Stomach smooth muscle (tissue), 2 donors: Measurements from ENCODE around the gene UVRAG.

ENCODE experiments used
- H3K27ac ChIP-seq: one replicate; pipeline ENCODE4 v1.7.0; 2013; ENCODE audit warnings: mild to moderate bottlenecking, low read length, inconsistent platforms
- H3K27me3 ChIP-seq, 2 donors: one replicate each; pipeline ENCODE4 v1.7.0; 2013; ENCODE audit warnings: low read length in 2 of 2; ENCODE audit not compliant: insufficient read depth in 2 of 2, control insufficient read depth in 1 of 2
- H3K36me3 ChIP-seq, 2 donors: one replicate each; pipeline ENCODE4 v1.7.0; 2013; ENCODE audit warnings: low read length in 2 of 2; ENCODE audit not compliant: control insufficient read depth in 2 of 2, insufficient read depth in 2 of 2
- H3K4me1 ChIP-seq: one replicate; pipeline ENCODE4 v1.7.0; 2013; ENCODE audit warnings: low read length; ENCODE audit not compliant: control insufficient read depth, insufficient read depth
- H3K4me3 ChIP-seq, 2 donors: one replicate each; pipeline ENCODE4 v1.7.0; 2013; ENCODE audit warnings: low read length in 2 of 2
- H3K9ac ChIP-seq, 2 donors: one replicate each; pipeline ENCODE4 v1.7.0; 2013; ENCODE audit warnings: low read length in 2 of 2, mild to moderate bottlenecking in 1 of 2
- H3K9me3 ChIP-seq, 2 donors: one replicate each; pipeline ENCODE4 v1.7.0; 2013; ENCODE audit warnings: low read length in 2 of 2; ENCODE audit not compliant: control insufficient read depth in 2 of 2
- donor health status: healthy.
- donor health status: Pancreatic carcinoma.

UVRAG gene

GRCh38 chr11:76158394-76159302, 343.6 kb downstream of the UVRAG start:
- Histone ChIP-seq H3K4me3 (no peak overlapping the region), H3K27ac (no peak overlapping the region), H3K27me3 (peaks cover 0 to 7% of the 10 kb centered on the region in 2 donors), H3K9ac (no peak overlapping the region), H3K36me3 (no peaks in the 10 kb centered on the region), H3K9me3 (no peaks in the 10 kb centered on the region), H3K4me1 (peaks cover 3% of the 10 kb centered on the region)

GRCh38 chr11:76159303-76159937, 344.4 kb downstream of the UVRAG start:
- no peak overlapping the region for H3K27ac ChIP-seq
- H3K4me3 ChIP-seq, result no peak overlapping the region
- H3K27me3 ChIP-seq, result peaks cover 0 to 7% of the 10 kb centered on the region in 2 donors
- H3K9me3 ChIP-seq, result no peaks in the 10 kb centered on the region
- no peak overlapping the region for H3K9ac ChIP-seq
- H3K4me1 ChIP-seq, result peaks cover 3% of the 10 kb centered on the region
- H3K36me3 ChIP-seq, result no peaks in the 10 kb centered on the region

- peaks cover 3% of the 10 kb centered on the region for H3K4me1 ChIP-seq
- no peak overlapping the region for H3K9ac ChIP-seq
- no peak overlapping the region for H3K27ac ChIP-seq
- H3K4me3 ChIP-seq, result no peak overlapping the region
- H3K27me3 ChIP-seq, result peaks cover 0 to 7% of the 10 kb centered on the region in 2 donors
- H3K9me3 ChIP-seq, result no peaks in the 10 kb centered on the region
- no peaks in the 10 kb centered on the region for H3K36me3 ChIP-seq
Observed at GRCh38 chr11:76159983-76160661, 345.1 kb downstream of the UVRAG start.

- no peak overlapping the region for H3K4me3 ChIP-seq
- H3K27me3 ChIP-seq, result peaks cover 0 to 7% of the 10 kb centered on the region in 2 donors
- no peaks in the 10 kb centered on the region for H3K36me3 ChIP-seq
- H3K27ac ChIP-seq, result no peak overlapping the region
- H3K4me1 ChIP-seq, result peaks cover 3% of the 10 kb centered on the region
- no peak overlapping the region for H3K9ac ChIP-seq
- H3K9me3 ChIP-seq, result no peaks in the 10 kb centered on the region
Observed at GRCh38 chr11:76160856-76161255, 345.8 kb downstream of the UVRAG start.

GRCh38 chr11:76161261-76161961, 346.4 kb downstream of the UVRAG start:
- H3K4me1 ChIP-seq, result peaks cover 3% of the 10 kb centered on the region
- no peak overlapping the region for H3K27ac ChIP-seq
- peak overlapping the region; percentile 29 to 43 for H3K4me3 ChIP-seq
- peaks cover 0 to 7% of the 10 kb centered on the region in 2 donors for H3K27me3 ChIP-seq
- no peaks in the 10 kb centered on the region for H3K36me3 ChIP-seq
- no peak overlapping the region for H3K9ac ChIP-seq
- no peaks in the 10 kb centered on the region for H3K9me3 ChIP-seq

- no peak overlapping the region for H3K27ac ChIP-seq
- no peaks in the 10 kb centered on the region for H3K36me3 ChIP-seq
- H3K9me3 ChIP-seq, result no peaks in the 10 kb centered on the region
- no peak overlapping the region for H3K9ac ChIP-seq
- H3K4me3 ChIP-seq, result no peak overlapping the region
- peaks cover 3% of the 10 kb centered on the region for H3K4me1 ChIP-seq
- H3K27me3 ChIP-seq, result peaks cover 0 to 7% of the 10 kb centered on the region in 2 donors
Observed at GRCh38 chr11:76162336-76163288, 347.6 kb downstream of the UVRAG start.

- Histone ChIP-seq H3K27ac (no peak overlapping the region), H3K36me3 (no peaks in the 10 kb centered on the region), H3K4me3 (no peak overlapping the region), H3K9ac (no peak overlapping the region), H3K27me3 (peaks cover 0 to 7% of the 10 kb centered on the region in 2 donors), H3K4me1 (peaks cover 3% of the 10 kb centered on the region), H3K9me3 (no peaks in the 10 kb centered on the region)
Observed at GRCh38 chr11:76163289-76163880, 348.4 kb downstream of the UVRAG start.

- no peaks in the 10 kb centered on the region for H3K9me3 ChIP-seq
- no peak overlapping the region for H3K4me3 ChIP-seq
- no peak overlapping the region for H3K9ac ChIP-seq
- H3K27ac ChIP-seq, result no peak overlapping the region
- H3K27me3 ChIP-seq, result peaks cover 0 to 7% of the 10 kb centered on the region in 2 donors
- no peaks in the 10 kb centered on the region for H3K36me3 ChIP-seq
- peaks cover 3% of the 10 kb centered on the region for H3K4me1 ChIP-seq
Observed at GRCh38 chr11:76164081-76164480, 349.1 kb downstream of the UVRAG start.

GRCh38 chr11:76164861-76165751, 350.1 kb downstream of the UVRAG start:
- peaks cover 3% of the 10 kb centered on the region for H3K4me1 ChIP-seq
- no peak overlapping the region for H3K9ac ChIP-seq
- H3K36me3 ChIP-seq, result no peaks in the 10 kb centered on the region
- H3K27ac ChIP-seq, result no peak overlapping the region
- no peaks in the 10 kb centered on the region for H3K9me3 ChIP-seq
- peaks cover 0 to 7% of the 10 kb centered on the region in 2 donors for H3K27me3 ChIP-seq
- no peak overlapping the region for H3K4me3 ChIP-seq
